Activated naive CD4-positive, alpha-beta T cell treated with anti-CD3 and anti-CD28 coated beads for 36 hours (primary cell): Measurements from ENCODE around the gene RPUSD3. TPM values are rescaled to one million over a fixed set of nuclear protein-coding genes. Genes with fewer than 3 reads are reported as not detected.
"Not testable (repeated sequence)": the region's sequence is repeated elsewhere in the genome, so short reads cannot be mapped to it uniquely, and the experiment has no call there.

Source experiments
- CTCF ChIA-PET: fragments of 350-600 bp; sonication (Branson Sonifier 250); formaldehyde crosslinking; loops from one replicate; lab custom pipeline; 2021; ENCODE audit warnings: antibody characterized with exemption; lab: Charles Lee
- DNase-seq: peaks from one replicate; pipeline ENCODE4 v3.0.0-alpha.2; 2020
- H3K27ac Mint-ChIP-seq: one replicate; pipeline ENCODE4 v1.8.0; 2021; ENCODE audit warnings: mild to moderate bottlenecking, mixed read lengths
- H3K27me3 Mint-ChIP-seq: one replicate; pipeline ENCODE4 v1.8.0; 2021; ENCODE audit warnings: low read depth, mixed read lengths
- H3K36me3 Mint-ChIP-seq: one replicate; pipeline ENCODE4 v1.8.0; 2021; ENCODE audit warnings: low read depth, mixed read lengths
- H3K4me1 Mint-ChIP-seq: one replicate; pipeline ENCODE4 v1.8.0; 2021; ENCODE audit warnings: low read depth, mixed read lengths
- H3K4me3 Mint-ChIP-seq: one replicate; pipeline ENCODE4 v1.8.0; 2021; ENCODE audit warnings: mild to moderate bottlenecking, moderate library complexity, mixed read lengths
- H3K9me3 Mint-ChIP-seq: one replicate; pipeline ENCODE4 v1.8.0; 2021; ENCODE audit warnings: mixed read lengths
- intact Hi-C: fragments of 100-400 bp; cut with micrococcal nuclease; formaldehyde crosslinking; loops from one replicate; pipeline ENCODE4 v1.15.1; 2023
- total RNA-seq, 2 experiments: library from RNA; stranded (reverse); gene quantifications; one replicate each; pipeline ENCODE4 v1.2.3, GENCODE V29; 2021

The RPUSD3 gene
- total RNA-seq, 2 experiments from 2014 or later = 82.0 to 83.7 TPM

GRCh38 chr3:9879830-9880549 is 36.2 kb upstream of the RPUSD3 start, which contains the start of gene CIDEC:
TSS of gene CIDEC (minus strand) at chr3:9880253. CDS start at chr3:9878486, 1,767 bp downstream.
- H3K9me3 Mint-ChIP-seq = no peaks in the 10 kb centered on the region
- H3K27ac Mint-ChIP-seq = no peak within 1 kb of the TSS
- H3K27me3 Mint-ChIP-seq = no peaks in the 10 kb centered on the region
- H3K4me3 Mint-ChIP-seq = no peak within 1 kb of the TSS
- CTCF ChIA-PET = interaction anchor here (0.5 to 1.6 kb wide), 2 partner anchors 16 to 53 kb away, joined by 4 to 7 read pairs; no protein-coding TSS in a partner anchor
- no peaks in the 10 kb centered on the region for H3K4me1 Mint-ChIP-seq
- H3K36me3 Mint-ChIP-seq = no peaks in the 10 kb centered on the region
- intact Hi-C loops = no loop called here
- DNase-seq = no peak

- CTCF ChIA-PET = interaction anchor here (0.8 to 1.6 kb wide), 2 partner anchors 52 to 151 kb away, joined by 3 to 4 read pairs; no protein-coding TSS in a partner anchor
- intact Hi-C loops = no loop called here
Observed at GRCh38 chr3:9878700-9879099, 34.9 kb upstream of the RPUSD3 start.

GRCh38 chr3:9876991-9877390 is 33.2 kb upstream of the RPUSD3 start:
- no peaks in the 10 kb centered on the region for H3K4me1 Mint-ChIP-seq
- no peaks in the 10 kb centered on the region for H3K9me3 Mint-ChIP-seq
- no peak overlapping the region for H3K27ac Mint-ChIP-seq
- peak; percentile 18 for DNase-seq
- intact Hi-C loops = no loop called here
- no peaks in the 10 kb centered on the region for H3K27me3 Mint-ChIP-seq
- no peaks in the 10 kb centered on the region for H3K36me3 Mint-ChIP-seq
- CTCF ChIA-PET = interaction anchor here (1.0 to 1.2 kb wide), 3 partner anchors 55 to 158 kb away, joined by 3 to 4 read pairs (median 3); no protein-coding TSS in a partner anchor
- no peak overlapping the region for H3K4me3 Mint-ChIP-seq

More at GRCh38 chr3:9878700-9879099, 34.9 kb upstream of the RPUSD3 start:
- Mint-ChIP-seq H3K4me1 (no peaks in the 10 kb centered on the region), H3K36me3 (no peaks in the 10 kb centered on the region), H3K9me3 (no peaks in the 10 kb centered on the region), H3K27me3 (no peaks in the 10 kb centered on the region), H3K4me3 (no peak overlapping the region), H3K27ac (no peak overlapping the region)
- DNase-seq = no peak

GRCh38 chr3:9876255-9876654 is 32.4 kb upstream of the RPUSD3 start:
- H3K4me1 Mint-ChIP-seq, intact Hi-C loops, H3K9me3 Mint-ChIP-seq, H3K27ac Mint-ChIP-seq, DNase-seq, H3K4me3 Mint-ChIP-seq, H3K27me3 Mint-ChIP-seq, H3K36me3 Mint-ChIP-seq: not testable (repeated sequence)
- CTCF ChIA-PET = interaction anchor here (1.0 to 1.2 kb wide), 3 partner anchors 56 to 158 kb away, joined by 3 to 4 read pairs (median 3); no protein-coding TSS in a partner anchor

- H3K36me3 Mint-ChIP-seq = no peaks in the 10 kb centered on the region
- H3K4me1 Mint-ChIP-seq = no peaks in the 10 kb centered on the region
- intact Hi-C loops = no loop called here
- no peak overlapping the region for H3K27ac Mint-ChIP-seq
- H3K27me3 Mint-ChIP-seq = no peaks in the 10 kb centered on the region
- H3K9me3 Mint-ChIP-seq = no peaks in the 10 kb centered on the region
- H3K4me3 Mint-ChIP-seq = no peak overlapping the region
- no peak for DNase-seq
- CTCF ChIA-PET = interaction anchor here (1.0 kb wide), 1 partner anchor 11 kb away, joined by 3 read pairs; no protein-coding TSS in a partner anchor
Observed at GRCh38 chr3:9875448-9875847, 31.6 kb upstream of the RPUSD3 start.

GRCh38 chr3:9872067-9872466 is 28.3 kb upstream of the RPUSD3 start:
- H3K27me3 Mint-ChIP-seq, H3K4me3 Mint-ChIP-seq, H3K9me3 Mint-ChIP-seq, H3K27ac Mint-ChIP-seq, H3K4me1 Mint-ChIP-seq, DNase-seq, H3K36me3 Mint-ChIP-seq, intact Hi-C loops: not testable (repeated sequence)
- CTCF ChIA-PET = interaction anchor here (1.0 kb wide), 1 partner anchor 23 kb away, joined by 3 read pairs; no protein-coding TSS in a partner anchor

- CTCF ChIA-PET = interaction anchor here (0.6 kb wide), 1 partner anchor 35 kb away, joined by 3 read pairs; no protein-coding TSS in a partner anchor
Observed at GRCh38 chr3:9870978-9871377, 27.2 kb upstream of the RPUSD3 start.

GRCh38 chr3:9869955-9870354 is 26.1 kb upstream of the RPUSD3 start:
- Mint-ChIP-seq H3K27me3 (no peaks in the 10 kb centered on the region), H3K27ac (no peak overlapping the region), H3K4me1 (no peaks in the 10 kb centered on the region), H3K4me3 (no peak overlapping the region), H3K36me3 (no peaks in the 10 kb centered on the region), H3K9me3 (no peaks in the 10 kb centered on the region)
- CTCF ChIA-PET = no interaction called here
- no peak for DNase-seq
- intact Hi-C loops = no loop called here

More at GRCh38 chr3:9870978-9871377, 27.2 kb upstream of the RPUSD3 start:
- no peaks in the 10 kb centered on the region for H3K36me3 Mint-ChIP-seq
- no peaks in the 10 kb centered on the region for H3K27me3 Mint-ChIP-seq
- no peak overlapping the region for H3K27ac Mint-ChIP-seq
- H3K9me3 Mint-ChIP-seq = no peaks in the 10 kb centered on the region
- no peak overlapping the region for H3K4me3 Mint-ChIP-seq
- H3K4me1 Mint-ChIP-seq = no peaks in the 10 kb centered on the region
- DNase-seq = no peak
- intact Hi-C loops = no loop called here

- CTCF ChIA-PET = no interaction called here
- H3K9me3 Mint-ChIP-seq = no peaks in the 10 kb centered on the region
- DNase-seq = no peak
- no peaks in the 10 kb centered on the region for H3K36me3 Mint-ChIP-seq
- intact Hi-C loops = no loop called here
- H3K27me3 Mint-ChIP-seq = peaks cover 6% of the 10 kb centered on the region
- no peak overlapping the region for H3K4me3 Mint-ChIP-seq
- H3K27ac Mint-ChIP-seq = no peak overlapping the region
- H3K4me1 Mint-ChIP-seq = peaks cover 2% of the 10 kb centered on the region
Observed at GRCh38 chr3:9867106-9867505, 23.3 kb upstream of the RPUSD3 start.

- no peak overlapping the region for H3K4me3 Mint-ChIP-seq
- peaks cover 9% of the 10 kb centered on the region for H3K27me3 Mint-ChIP-seq
- no peaks in the 10 kb centered on the region for H3K36me3 Mint-ChIP-seq
- no peak overlapping the region for H3K27ac Mint-ChIP-seq
- peaks cover 2% of the 10 kb centered on the region for H3K4me1 Mint-ChIP-seq
- H3K9me3 Mint-ChIP-seq = no peaks in the 10 kb centered on the region
- CTCF ChIA-PET = interaction anchor here (2.1 kb wide), 1 partner anchor 24 kb away, joined by 4 read pairs; the partner anchor contains the start of gene JAGN1
- DNase-seq = no peak
- intact Hi-C loops = no loop called here
Observed at GRCh38 chr3:9866639-9867038, 22.8 kb upstream of the RPUSD3 start.

GRCh38 chr3:9865125-9865637 is 21.4 kb upstream of the RPUSD3 start:
- H3K36me3 Mint-ChIP-seq, H3K4me1 Mint-ChIP-seq, H3K9me3 Mint-ChIP-seq, H3K27ac Mint-ChIP-seq, DNase-seq, H3K27me3 Mint-ChIP-seq, intact Hi-C loops, H3K4me3 Mint-ChIP-seq: not testable (repeated sequence)
- CTCF ChIA-PET = interaction anchor here (0.9 to 2.1 kb wide), 4 partner anchors 10 to 68 kb away, joined by 3 to 4 read pairs (median 3); partner anchors contain the start of genes CRELD1 and JAGN1

GRCh38 chr3:9864200-9864927 is 20.6 kb upstream of the RPUSD3 start:
- no peaks in the 10 kb centered on the region for H3K36me3 Mint-ChIP-seq
- H3K9me3 Mint-ChIP-seq = no peaks in the 10 kb centered on the region
- intact Hi-C loops = no loop called here
- H3K4me1 Mint-ChIP-seq = peaks cover 2% of the 10 kb centered on the region
- no peak overlapping the region for H3K4me3 Mint-ChIP-seq
- H3K27ac Mint-ChIP-seq = no peak overlapping the region
- DNase-seq = no peak
- CTCF ChIA-PET = interaction anchor here (0.6 to 0.9 kb wide), 4 partner anchors 11 to 782 kb away, joined by 3 to 7 read pairs (median 4); partner anchors contain the start of gene CIDEC
- H3K27me3 Mint-ChIP-seq = peaks cover 9% of the 10 kb centered on the region
